Measurements from ENCODE around the gene CBR1. TPM values are rescaled to one million over a fixed set of nuclear protein-coding genes. Genes with fewer than 3 reads are reported as not detected.

CBR1 gene

DNA sequence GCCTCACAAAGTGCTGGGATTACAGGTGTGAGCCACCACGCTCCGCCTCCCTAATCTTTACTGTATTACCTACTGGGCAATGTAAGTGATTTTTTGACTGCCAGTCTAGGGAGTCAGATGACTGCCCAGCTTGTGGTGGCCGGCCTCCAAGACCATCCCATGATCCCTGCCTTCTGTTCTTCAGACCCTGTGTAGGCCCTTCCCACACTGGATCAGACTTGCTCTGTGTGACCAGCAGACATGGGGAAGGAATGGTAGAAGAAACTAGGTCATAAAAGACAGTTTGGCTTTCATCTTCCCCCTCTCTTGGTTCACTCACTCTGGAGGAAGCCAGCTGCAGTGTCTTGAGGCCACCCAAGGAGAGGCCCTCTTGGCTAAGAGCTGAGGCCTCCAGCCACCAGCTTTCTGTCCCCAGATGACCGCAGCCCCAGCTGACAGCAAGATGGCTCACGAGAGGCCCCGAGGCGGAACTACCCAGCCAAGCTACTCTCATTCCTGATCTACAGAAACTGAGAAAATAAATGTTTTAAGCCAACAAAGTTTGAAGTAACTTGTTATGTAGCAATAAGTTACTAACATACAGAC lies 50.6 kb downstream of the CBR1 start:
- no peak overlapping the region for H3K4me3 ChIP-seq (ENCODE audit: low read length in 2 of 2)
- H3K4ac ChIP-seq (ENCODE audit: low read length), result no peak overlapping the region
- H3K9me3 ChIP-seq (replicated peaks in 1 of 2; ENCODE audit: control insufficient read depth in 2 of 2, insufficient read depth in 1 of 2, low read depth in 1 of 2, low read length in 2 of 2), result no peaks in the 10 kb centered on the region
- H2AFZ ChIP-seq (ENCODE audit: low read length), result no peak overlapping the region
- H4K91ac ChIP-seq (ENCODE audit: low read depth, low read length, poor library complexity), result no peak overlapping the region
- H2BK12ac ChIP-seq (ENCODE audit: low read length), result no peak overlapping the region
- no peak overlapping the region for H3K14ac ChIP-seq (ENCODE audit: low read length)
- H3K79me1 ChIP-seq (ENCODE audit: low read depth, low read length), result no peaks in the 10 kb centered on the region
- no peak overlapping the region for H2BK15ac ChIP-seq (ENCODE audit: low read length)
- no peak overlapping the region for H3K18ac ChIP-seq (ENCODE audit: low read length)
- no peak overlapping the region for H3K4me2 ChIP-seq (ENCODE audit: insufficient read depth, low read length, poor library complexity, severe bottlenecking)
- no peak overlapping the region for H3K9ac ChIP-seq (ENCODE audit: low read depth, low read length, poor library complexity)
- no peak for DNase-seq (ENCODE audit: low spot score)
- H3K36me3 ChIP-seq (replicated peaks in 1 of 2; ENCODE audit: control insufficient read depth in 2 of 2, insufficient read depth in 2 of 2, low read length in 2 of 2), result no peaks in the 10 kb centered on the region
- H2BK5ac ChIP-seq (ENCODE audit: low read length), result no peak overlapping the region
- no CpG with 5 or more reads among the region's 7 CpGs for WGBS, 2 donors (ENCODE audit: extremely low coverage in 2 of 2, insufficient read length in 2 of 2, insufficient replicate concordance in 1 of 2)
- no peak overlapping the region for H3K23ac ChIP-seq (ENCODE audit: low read depth, low read length, poor library complexity)
- no peak overlapping the region for H2AK5ac ChIP-seq (ENCODE audit: low read depth, low read length)
- no peak overlapping the region for H3K27ac ChIP-seq (replicated peaks; ENCODE audit: low read length)
- H2BK120ac ChIP-seq (ENCODE audit: low read depth, low read length), result no peak overlapping the region
- H3K27me3 ChIP-seq (ENCODE audit: control insufficient read depth in 3 of 3, insufficient read depth in 3 of 3, low read depth in 1 of 3, low read length in 3 of 3), result no peaks in the 10 kb centered on the region
- no peaks in the 10 kb centered on the region for H3K4me1 ChIP-seq (ENCODE audit: control insufficient read depth in 2 of 2, insufficient read depth in 1 of 2, low read depth in 1 of 2, low read length in 2 of 2)
- H4K8ac ChIP-seq (ENCODE audit: low read depth, low read length), result no peak overlapping the region

Small RNAs within 50 kb of the gene (small RNA-seq; reads per million reads assigned to genes)
- gene RNU6-992P (ENCODE audit: insufficient read depth), result not detected
